Hepatocyte (in vitro differentiated cells): ENCODE measurements around the gene KIAA1671.

Experiments
- EZH2 ChIP-seq: fragments of 200-600 bp; sonication (generic); IDR thresholded peaks from 2 replicates; pipeline ENCODE4 v1.6.1; 2016; ENCODE audit warnings: antibody characterized with exemption, mild to moderate bottlenecking, borderline replicate concordance
- EZH2phosphoT487 ChIP-seq: fragments of 200-600 bp; sonication (generic); IDR thresholded peaks from one replicate; pipeline ENCODE4 v1.6.1; 2018; ENCODE audit warnings: antibody characterized with exemption, mild to moderate bottlenecking, low read depth, moderate library complexity; ENCODE audit not compliant: unreplicated experiment, severe bottlenecking
- TF ChIP-seq, protein P1 (sequence below): fragments of 200-600 bp; sonication (generic); IDR thresholded peaks from 2 replicates; pipeline ENCODE4 v1.5.1; 2016; ENCODE audit warnings: antibody characterized with exemption, mild to moderate bottlenecking; ENCODE audit not compliant: poor library complexity

GRCh38 chr22:25216230-25216629, 263.7 kb downstream of the KIAA1671 start:
- TF ChIP-seq, protein P1, sequence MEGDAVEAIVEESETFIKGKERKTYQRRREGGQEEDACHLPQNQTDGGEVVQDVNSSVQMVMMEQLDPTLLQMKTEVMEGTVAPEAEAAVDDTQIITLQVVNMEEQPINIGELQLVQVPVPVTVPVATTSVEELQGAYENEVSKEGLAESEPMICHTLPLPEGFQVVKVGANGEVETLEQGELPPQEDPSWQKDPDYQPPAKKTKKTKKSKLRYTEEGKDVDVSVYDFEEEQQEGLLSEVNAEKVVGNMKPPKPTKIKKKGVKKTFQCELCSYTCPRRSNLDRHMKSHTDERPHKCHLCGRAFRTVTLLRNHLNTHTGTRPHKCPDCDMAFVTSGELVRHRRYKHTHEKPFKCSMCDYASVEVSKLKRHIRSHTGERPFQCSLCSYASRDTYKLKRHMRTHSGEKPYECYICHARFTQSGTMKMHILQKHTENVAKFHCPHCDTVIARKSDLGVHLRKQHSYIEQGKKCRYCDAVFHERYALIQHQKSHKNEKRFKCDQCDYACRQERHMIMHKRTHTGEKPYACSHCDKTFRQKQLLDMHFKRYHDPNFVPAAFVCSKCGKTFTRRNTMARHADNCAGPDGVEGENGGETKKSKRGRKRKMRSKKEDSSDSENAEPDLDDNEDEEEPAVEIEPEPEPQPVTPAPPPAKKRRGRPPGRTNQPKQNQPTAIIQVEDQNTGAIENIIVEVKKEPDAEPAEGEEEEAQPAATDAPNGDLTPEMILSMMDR: no peak
- no peak for TF ChIP-seq EZH2
- no peak for TF ChIP-seq EZH2phosphoT487
